ENCODE results near the gene COX6A2.

COX6A2 gene

DNA sequence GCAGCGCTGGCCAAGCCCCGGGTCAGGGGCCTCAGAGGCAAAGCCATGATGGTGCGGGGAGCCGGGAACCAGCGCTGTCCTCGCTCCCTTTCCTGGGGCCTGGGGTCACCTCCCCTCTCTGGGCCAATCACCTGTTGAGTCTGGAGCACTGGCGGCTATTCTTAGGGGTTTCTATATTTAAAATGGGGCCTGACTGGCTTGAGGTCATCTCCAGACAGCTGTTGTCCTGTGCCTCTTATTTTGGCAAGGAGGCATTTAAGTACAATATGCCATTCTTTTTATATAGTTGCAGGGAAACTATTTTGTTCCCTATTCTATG, at the start of gene COX6A2:
Gene COX6A2, minus strand, starts transcription at position 82 of the 319 bp plus-strand sequence. Its CDS starts 35 bp downstream, at position 47.
- no peak for DNase-seq (ENCODE audit: low read depth in 2 of 2)

GRCh38 chr16:31477220-31478216, 49.4 kb upstream of the COX6A2 start:
- DNase-seq (ENCODE audit: low read depth in 2 of 2): no peak

- DNase-seq (ENCODE audit: low read depth in 2 of 2): peak; percentile 78 to 87
These were observed 48.4 kb upstream of the COX6A2 start for GRCh38 chr16:31476303-31477219.

- DNase-seq (ENCODE audit: low read depth in 2 of 2): no peak
These were observed 47.8 kb upstream of the COX6A2 start for GRCh38 chr16:31475946-31476302.

- no peak for DNase-seq (ENCODE audit: low read depth in 2 of 2)
These were observed 46.9 kb upstream of the COX6A2 start for GRCh38 chr16:31474773-31475738.

- DNase-seq (ENCODE audit: low read depth in 2 of 2): no peak
These were observed 46.1 kb upstream of the COX6A2 start for GRCh38 chr16:31474173-31474714.

GRCh38 chr16:31473264-31473984, 45.3 kb upstream of the COX6A2 start:
- DNase-seq (ENCODE audit: low read depth in 2 of 2): no peak

GRCh38 chr16:31472709-31473203, 44.6 kb upstream of the COX6A2 start:
- DNase-seq (ENCODE audit: low read depth in 2 of 2): no peak

DNA sequence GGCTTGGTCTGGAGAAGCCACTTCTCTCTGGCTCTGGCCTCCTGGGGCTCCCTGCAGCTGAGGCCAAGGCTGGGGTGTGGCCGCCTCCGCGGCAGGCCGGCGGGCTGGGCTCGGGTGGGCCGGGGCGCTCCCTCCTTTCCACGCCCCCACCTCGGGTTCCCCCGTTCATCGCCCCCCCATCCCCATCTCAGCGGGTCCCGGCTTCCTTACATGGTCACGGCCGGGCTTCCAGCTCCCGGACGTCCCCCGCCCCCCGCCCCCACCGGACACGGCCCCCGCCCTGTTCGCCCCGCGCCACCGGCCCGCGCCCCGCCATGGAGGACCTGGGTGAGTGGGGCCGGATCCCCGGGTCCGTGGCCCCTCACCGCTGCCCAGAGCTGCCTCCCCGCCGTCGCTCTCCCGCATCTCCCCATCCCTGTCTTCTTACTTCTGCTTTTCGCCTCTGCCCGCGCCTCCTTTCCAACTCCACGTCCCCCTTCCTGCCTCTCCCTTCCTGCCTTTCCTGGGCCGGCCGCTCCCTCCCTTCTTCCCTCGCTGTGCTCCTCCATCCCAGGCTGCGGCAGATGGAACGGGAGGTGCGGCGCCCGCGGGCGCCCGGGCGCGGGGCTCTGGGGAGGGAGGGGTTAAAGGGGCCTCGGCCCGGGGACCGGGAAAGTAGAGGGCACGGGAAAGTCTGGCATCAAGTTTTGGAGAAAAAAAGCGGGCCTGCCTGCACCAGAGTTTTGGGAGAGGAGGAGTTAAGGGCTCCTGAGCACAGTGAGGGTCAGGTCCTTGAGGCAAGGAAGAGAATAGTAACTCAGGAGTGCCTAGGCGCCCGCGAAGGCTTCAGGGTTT, 43.9 kb upstream of the COX6A2 start, which contains the start of gene TGFB1I1:
Gene TGFB1I1, plus strand, starts transcription at position 278 of the 834 bp plus-strand sequence. Its CDS starts 37 bp downstream, at position 315.
- no peak for DNase-seq (ENCODE audit: low read depth in 2 of 2)

DNA sequence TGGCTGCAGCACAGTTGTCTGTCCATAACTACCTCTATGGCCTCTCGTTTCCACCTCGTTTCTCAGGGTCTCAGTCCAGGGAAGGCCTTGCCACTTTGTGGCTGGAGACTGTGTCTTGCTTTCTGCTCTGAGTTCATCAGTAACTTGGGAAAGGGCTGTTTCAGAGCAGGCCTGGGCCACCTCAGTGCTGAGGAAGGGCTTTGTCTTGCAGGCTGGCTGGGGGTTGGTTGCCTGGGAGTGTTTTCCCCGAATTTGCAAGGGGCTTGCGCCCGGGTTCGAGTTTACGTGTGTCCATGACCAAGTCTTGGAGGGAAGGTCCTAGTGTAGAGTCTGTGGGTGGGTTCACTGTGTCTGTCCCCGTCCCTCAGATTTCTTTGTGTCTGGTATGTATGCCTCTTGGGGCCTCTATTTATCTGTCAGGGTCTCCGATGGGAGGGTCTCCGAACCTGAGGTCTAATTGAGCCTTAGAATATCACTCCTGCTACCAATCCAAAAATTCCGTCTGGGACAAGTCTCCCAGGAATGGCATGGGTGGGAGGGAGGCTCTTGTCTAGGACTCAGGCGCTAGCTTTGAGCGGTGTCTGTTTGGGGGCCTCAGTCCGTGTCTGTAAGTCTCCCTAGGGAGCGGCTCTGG, 43.2 kb upstream of the COX6A2 start:
- no peak for DNase-seq (ENCODE audit: low read depth in 2 of 2)

- no peak for DNase-seq (ENCODE audit: low read depth in 2 of 2)
These were observed 42.5 kb upstream of the COX6A2 start for GRCh38 chr16:31470615-31471014.

- DNase-seq (ENCODE audit: low read depth in 2 of 2): no peak
These were observed 39.7 kb upstream of the COX6A2 start for GRCh38 chr16:31467858-31468257.

DNA sequence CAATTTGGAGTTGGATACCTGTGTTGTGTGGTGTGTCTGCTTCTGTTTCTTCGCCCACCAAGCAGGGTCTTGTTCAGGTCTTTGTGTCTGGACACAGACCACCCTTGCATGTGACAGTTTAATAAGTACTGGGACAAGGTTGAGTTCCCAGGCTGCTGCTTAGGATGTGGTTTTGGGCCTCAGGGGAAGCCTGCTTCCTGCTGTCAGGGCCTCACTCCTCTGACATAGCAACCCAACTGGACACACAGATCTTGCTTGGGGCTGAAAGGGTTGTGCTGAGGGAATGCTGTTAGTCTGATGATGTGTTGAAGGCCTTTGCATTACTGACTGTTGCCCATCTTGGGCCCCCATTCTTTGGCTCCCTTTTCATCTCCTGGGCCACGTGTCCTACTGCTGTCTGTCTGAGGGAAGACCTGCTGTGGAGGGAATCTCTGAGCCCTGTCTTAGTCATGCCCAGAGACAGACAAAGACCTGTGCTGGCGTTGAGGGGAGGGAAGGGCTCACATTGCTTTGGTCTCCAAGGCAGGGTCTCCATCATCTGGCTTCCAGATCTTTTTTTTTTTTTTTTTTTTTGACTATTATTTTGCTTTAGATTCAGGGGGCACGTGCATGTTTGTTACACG, 39.1 kb upstream of the COX6A2 start:
- DNase-seq (ENCODE audit: low read depth in 2 of 2): no peak

- DNase-seq (ENCODE audit: low read depth in 2 of 2): no peak
These were observed 38.3 kb upstream of the COX6A2 start for GRCh38 chr16:31466381-31466841.

DNA sequence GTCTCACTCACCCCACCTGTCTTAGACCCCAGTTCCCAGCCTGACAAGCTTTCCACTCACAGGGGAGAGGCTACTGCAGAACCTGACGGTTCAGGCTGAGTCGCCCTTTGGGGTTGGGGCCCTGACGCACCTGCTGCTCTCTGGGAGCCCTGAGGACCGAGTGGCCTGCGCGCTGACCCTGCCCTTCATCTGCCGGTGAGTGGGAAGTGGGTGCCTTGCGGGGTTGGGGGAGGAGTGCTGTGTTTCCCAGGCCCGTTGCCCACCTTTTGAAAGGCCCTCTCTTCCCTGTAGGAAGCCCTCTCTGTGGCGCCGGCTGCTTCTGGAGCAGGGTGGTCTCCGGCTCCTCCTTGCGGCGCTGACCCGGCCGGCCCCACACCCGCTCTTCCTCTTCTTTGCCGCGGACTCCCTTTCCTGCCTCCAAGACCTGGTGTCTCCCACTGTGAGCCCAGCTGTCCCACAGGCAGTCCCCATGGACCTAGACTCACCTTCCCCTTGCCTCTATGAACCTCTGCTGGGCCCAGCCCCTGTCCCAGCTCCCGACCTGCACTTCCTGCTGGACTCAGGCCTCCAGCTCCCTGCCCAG, 37.7 kb upstream of the COX6A2 start:
- no peak for DNase-seq (ENCODE audit: low read depth in 2 of 2)

DNA sequence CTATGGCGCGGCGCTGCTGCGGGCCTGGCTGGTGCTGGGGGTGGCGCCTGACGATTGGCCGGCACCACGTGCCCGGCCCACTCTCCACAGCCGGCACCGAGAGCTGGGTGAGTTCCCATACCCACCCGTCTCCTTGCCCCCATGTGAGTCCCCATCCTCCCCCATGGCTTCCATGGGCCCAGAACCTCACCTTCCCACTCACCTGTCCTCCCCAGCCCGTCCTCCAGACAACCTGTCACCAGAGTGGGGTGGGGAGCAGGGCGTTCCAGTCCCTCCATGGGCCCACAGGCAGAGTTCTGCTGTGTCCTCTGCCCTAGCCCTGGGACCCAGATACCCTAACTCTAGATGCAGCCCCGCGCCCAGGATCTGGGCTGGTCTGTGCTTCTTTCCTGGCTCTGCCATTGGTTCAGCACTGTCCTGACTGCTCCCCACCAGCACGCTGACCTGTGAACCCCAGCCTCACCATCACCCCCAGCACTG, 36.7 kb upstream of the COX6A2 start:
- DNase-seq (ENCODE audit: low read depth in 2 of 2): no peak

DNA sequence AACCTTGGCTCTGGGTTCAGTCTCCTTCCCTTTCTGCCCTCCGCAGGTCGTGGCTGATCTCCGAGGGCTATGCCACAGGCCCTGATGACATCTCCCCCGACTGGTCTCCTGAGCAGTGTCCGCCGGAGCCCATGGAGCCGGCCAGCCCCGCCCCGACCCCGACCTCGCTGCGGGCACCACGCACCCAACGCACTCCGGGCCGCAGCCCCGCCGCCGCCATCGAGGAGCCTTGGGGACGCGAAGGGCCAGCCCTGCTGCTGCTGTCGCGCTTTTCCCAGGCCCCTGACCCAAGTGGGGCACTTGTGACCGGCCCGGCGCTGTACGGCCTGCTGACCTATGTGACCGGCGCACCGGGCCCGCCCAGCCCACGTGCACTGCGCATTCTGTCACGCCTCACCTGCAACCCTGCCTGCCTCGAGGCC, 36.2 kb upstream of the COX6A2 start:
- no peak for DNase-seq (ENCODE audit: low read depth in 2 of 2)

Measured in stimulated activated CD4-positive, alpha-beta T cell treated with anti-CD3 and anti-CD28 coated beads, Interleukin-1b, Interleukin-23, amount 100 ng/mL, for 1 hour (primary cell).